Dedifferentiated amniotic fluid mesenchymal stem cell (primary cell): ENCODE measurements around the gene KRT1.

ENCODE experiments used
- DNase-seq: peaks from one replicate; pipeline ENCODE4 v3.0.0-alpha.2; 2016; ENCODE audit errors: extremely low spot score

KRT1 gene

GRCh38 chr12:52636189-52636588 is 44.0 kb downstream of the KRT1 start:
- DNase-seq = no peak

GRCh38 chr12:52634266-52635056 is 45.7 kb downstream of the KRT1 start:
- DNase-seq = no peak

- no peak for DNase-seq
Observed at GRCh38 chr12:52633383-52633782, 46.8 kb downstream of the KRT1 start.

GRCh38 chr12:52632656-52633055 is 47.6 kb downstream of the KRT1 start:
- DNase-seq = no peak

GRCh38 chr12:52631676-52632459 is 48.3 kb downstream of the KRT1 start:
- DNase-seq = no peak

- no peak for DNase-seq
Observed at GRCh38 chr12:52631264-52631663, 48.9 kb downstream of the KRT1 start.

- no peak for DNase-seq
Observed at GRCh38 chr12:52630599-52631200, 49.5 kb downstream of the KRT1 start.

- DNase-seq = no peak
Observed at GRCh38 chr12:52630008-52630500, 50.2 kb downstream of the KRT1 start.

GRCh38 chr12:52629281-52630007 is 50.8 kb downstream of the KRT1 start:
- DNase-seq = no peak

GRCh38 chr12:52628841-52629240 is 51.4 kb downstream of the KRT1 start:
- DNase-seq = no peak

- no peak for DNase-seq
Observed at GRCh38 chr12:52628111-52628507, 52.1 kb downstream of the KRT1 start.

GRCh38 chr12:52627395-52628110 is 52.7 kb downstream of the KRT1 start:
- no peak for DNase-seq
